ENCODE measurements around the gene TMEM131. TPM values are rescaled to one million over a fixed set of nuclear protein-coding genes. Genes with fewer than 3 reads are reported as not detected.
"Not testable (repeated sequence)": the region's sequence is repeated elsewhere in the genome, so short reads cannot be mapped to it uniquely, and the experiment has no call there.

Gene TMEM131
- total and polyA plus RNA-seq, 7 donors = 4.8 to 37.5 (median 24.3) TPM

GRCh38 chr2:97851172-97851571 lies 144.6 kb downstream of the TMEM131 start:
- Histone ChIP-seq H3K27ac (no peak overlapping the region), H3K9me3 (no peaks in the 10 kb centered on the region), H3K4me1 (no peaks in the 10 kb centered on the region), H3K4me3 (no peak overlapping the region), H3K36me3 (no peaks in the 10 kb centered on the region), H3K27me3 (no peaks in the 10 kb centered on the region)
- DNase-seq = no peak
- 77 to 84% methylated on average over 5 of the region's 5 CpGs for WGBS, 2 donors
- TF ChIP-seq POLR2A (IDR thresholded peaks at IDR 0.05) = no peak
- no peak for TF ChIP-seq POLR2AphosphoS5 (IDR thresholded peaks at IDR 0.05)
- TF ChIP-seq EP300 (IDR thresholded peaks at IDR 0.05) = no peak
- no peak for TF ChIP-seq CTCF (IDR thresholded peaks at IDR 0.05)
- intact Hi-C loops (cut with DNase I) = no loop called here

GRCh38 chr2:97849881-97850528 lies 145.7 kb downstream of the TMEM131 start:
- no peaks in the 10 kb centered on the region for H3K27me3 ChIP-seq
- intact Hi-C loops (cut with DNase I) = no loop called here
- H3K36me3 ChIP-seq = no peaks in the 10 kb centered on the region
- 79 to 85% methylated on average over 3 of the region's 3 CpGs for WGBS, 2 donors
- no peak overlapping the region for H3K4me3 ChIP-seq
- no peaks in the 10 kb centered on the region for H3K4me1 ChIP-seq
- DNase-seq = no peak
- H3K27ac ChIP-seq = no peak overlapping the region
- no peaks in the 10 kb centered on the region for H3K9me3 ChIP-seq
- TF ChIP-seq CTCF (IDR thresholded peaks at IDR 0.05) (no peak), POLR2A (IDR thresholded peaks at IDR 0.05) (no peak), POLR2AphosphoS5 (IDR thresholded peaks at IDR 0.05) (no peak), EP300 (IDR thresholded peaks at IDR 0.05) (no peak)

- Histone ChIP-seq H3K36me3 (no peaks in the 10 kb centered on the region), H3K27ac (no peak overlapping the region), H3K9me3 (no peaks in the 10 kb centered on the region), H3K4me3 (no peak overlapping the region), H3K4me1 (no peaks in the 10 kb centered on the region), H3K27me3 (no peaks in the 10 kb centered on the region)
- DNase-seq = no peak
- intact Hi-C loops (cut with DNase I) = no loop called here
- WGBS, 2 donors = 88 to 95% methylated on average over 1 of the region's 1 CpG
- no peak for TF ChIP-seq CTCF (IDR thresholded peaks at IDR 0.05)
- TF ChIP-seq EP300 (IDR thresholded peaks at IDR 0.05) = no peak
- TF ChIP-seq POLR2A (IDR thresholded peaks at IDR 0.05) = no peak
- TF ChIP-seq POLR2AphosphoS5 (IDR thresholded peaks at IDR 0.05) = no peak
Measured at GRCh38 chr2:97848306-97848705, 147.4 kb downstream of the TMEM131 start.

- H3K9me3 ChIP-seq = not testable (repeated sequence)
- WGBS, 2 donors = 97% methylated on average over 12 of the region's 12 CpGs
Measured at GRCh38 chr2:97846716-97847115, 149.0 kb downstream of the TMEM131 start.

GRCh38 chr2:97845818-97846217 lies 149.9 kb downstream of the TMEM131 start:
- Histone ChIP-seq H3K9me3 (no peaks in the 10 kb centered on the region), H3K27ac (no peak overlapping the region), H3K4me3 (no peak overlapping the region), H3K27me3 (no peaks in the 10 kb centered on the region), H3K36me3 (peaks cover 0 to 9% (median under 1%) of the 10 kb centered on the region in 4 donors), H3K4me1 (no peaks in the 10 kb centered on the region)
- DNase-seq = no peak
- WGBS, 2 donors = 87 to 90% methylated on average over 6 of the region's 6 CpGs
- TF ChIP-seq EP300 (IDR thresholded peaks at IDR 0.05) (no peak), POLR2A (IDR thresholded peaks at IDR 0.05) (no peak), POLR2AphosphoS5 (IDR thresholded peaks at IDR 0.05) (no peak), CTCF (IDR thresholded peaks at IDR 0.05) (no peak)
- intact Hi-C loops (cut with DNase I) = no loop called here

More at GRCh38 chr2:97846716-97847115, 149.0 kb downstream of the TMEM131 start:
- H3K27ac ChIP-seq; H3K4me1 ChIP-seq; H3K27me3 ChIP-seq; H3K4me3 ChIP-seq; DNase-seq; intact Hi-C loops (cut with DNase I); H3K36me3 ChIP-seq: not testable (repeated sequence)

Measured in sigmoid colon (tissue), 7 donors.